K562 (cell line): ENCODE results near the gene NME9. TPM values are rescaled to one million over a fixed set of nuclear protein-coding genes. Genes with fewer than 3 reads are reported as not detected.

ENCODE experiments used
- ATAC-seq: fragments of 200-7000 bp; cut with Tn5 transposase; 3 replicates; pipeline ENCODE4 v1.9.1; 2020; ENCODE audit warnings: moderate library complexity
- BruUV-seq: library from RNA; stranded (reverse); fragments of 400-500 nt; replicated peaks from 2 replicates; lab custom pipeline; 2021; lab: Mats Ljungman, UMichigan
- CTCF ChIA-PET: fragments of 300-600 bp; formaldehyde crosslinking; extraction: SDS; loops from one replicate; lab custom pipeline; 2021; ENCODE audit warnings: low intra/inter-chr PET ratio; lab: Yijun Ruan, JAX
- POLR2A ChIA-PET: fragments of 300-600, 350-650 bp; sonication (Branson Sonifier 250); formaldehyde crosslinking; extraction: SDS; loops from one replicate; lab custom pipeline; 2021; ENCODE audit warnings: antibody characterized with exemption, inconsistent platforms; lab: Yijun Ruan, JAX
- DNase-seq, 4 experiments: peaks; one replicate each; pipeline versions ENCODE4 v3.0.0 to v3.0.0-alpha.2; 2011 to 2018; ENCODE audit warnings: low spot score in 3 of 4, mixed read lengths in 3 of 4; ENCODE audit errors: extremely low read depth in 1 of 4
- FAIRE-seq: peaks from 2 replicates; lab custom pipeline; 2011; peaks lifted over from hg19 to GRCh38; lab: Jason Lieb, UNC
- H2AFZ ChIP-seq: 2 replicates; pipeline ENCODE4 v1.6.0; 2011; ENCODE audit warnings: low read depth, low read length, control low read depth, inconsistent platforms
- H3K27ac ChIP-seq: fragments of 200-600 bp; 3 replicates; pipeline ENCODE4 v1.8.0; 2011; ENCODE audit warnings: low read depth, mild to moderate bottlenecking, control low read depth, inconsistent platforms, low read length, moderate library complexity, mixed read lengths; ENCODE audit errors: extremely low read depth
- H3K27me3 ChIP-seq, 2 experiments: fragments of 300-600 bp in 1 of 2; 2 replicates in 1 of 2; 3 replicates in 1 of 2; pipeline versions ENCODE4 v1.6.0 to v1.8.0; 2011; ENCODE audit warnings: inconsistent platforms in 2 of 2, low read length in 2 of 2, mild to moderate bottlenecking in 1 of 2, mixed read lengths in 1 of 2, moderate library complexity in 1 of 2; ENCODE audit not compliant: control insufficient read depth in 2 of 2, insufficient read depth in 2 of 2
- H3K36me3 ChIP-seq: fragments of 300-600 bp; 3 replicates; pipeline ENCODE4 v1.8.0; 2011; ENCODE audit warnings: mild to moderate bottlenecking, low read length, inconsistent platforms; ENCODE audit not compliant: control insufficient read depth, insufficient read depth
- H3K4me1 ChIP-seq, 2 experiments: fragments of 200-600 bp in 1 of 2; replicated peaks in 1 of 2; 2 replicates in 1 of 2; 3 replicates in 1 of 2; pipeline versions ENCODE4 v1.5.1 to v1.8.0; 2011; ENCODE audit warnings: inconsistent platforms in 2 of 2, low read length in 2 of 2, mild to moderate bottlenecking in 1 of 2, mixed read lengths in 1 of 2, moderate library complexity in 1 of 2; ENCODE audit not compliant: control insufficient read depth in 2 of 2, insufficient read depth in 2 of 2
- H3K4me2 ChIP-seq: 2 replicates; pipeline ENCODE4 v1.6.1; 2011; ENCODE audit warnings: low read length, control low read depth, inconsistent platforms, mixed read lengths; ENCODE audit not compliant: insufficient read depth
- H3K4me3 ChIP-seq: fragments of 200-600 bp; sonication (generic), shearing (Covaris generic); 2 replicates; pipeline ENCODE4 v1.5.1; 2016; ENCODE audit warnings: control low read depth, inconsistent platforms
- H3K79me2 ChIP-seq: fragments of 200-600 bp; 3 replicates; pipeline ENCODE4 v1.8.0; 2011; ENCODE audit warnings: low read length, inconsistent platforms; ENCODE audit not compliant: control insufficient read depth, insufficient read depth
- H3K9ac ChIP-seq, 2 experiments: 2 replicates each; pipeline versions ENCODE4 v1.6.0 to v1.6.1; 2011; ENCODE audit warnings: low read depth in 2 of 2, low read length in 2 of 2, control low read depth in 1 of 2, inconsistent platforms in 1 of 2, mild to moderate bottlenecking in 1 of 2, mixed read lengths in 1 of 2; ENCODE audit not compliant: insufficient read depth in 1 of 2
- H3K9me1 ChIP-seq: one replicate; pipeline ENCODE4 v1.6.0; 2011; ENCODE audit warnings: inconsistent platforms, mild to moderate bottlenecking, low read length, moderate library complexity; ENCODE audit not compliant: control insufficient read depth, insufficient read depth
- H3K9me3 ChIP-seq: replicated peaks from 2 replicates; pipeline ENCODE4 v1.5.1; 2011; ENCODE audit warnings: low read depth, low read length, inconsistent platforms; ENCODE audit not compliant: control insufficient read depth, insufficient read depth
- H4K20me1 ChIP-seq: replicated peaks from 2 replicates; pipeline ENCODE4 v1.6.1; 2011; ENCODE audit warnings: low read length, inconsistent platforms, mixed read lengths; ENCODE audit not compliant: control insufficient read depth, insufficient read depth
- ETV5 ChIP-seq: sonication (generic); formaldehyde crosslinking; IDR thresholded peaks from 2 replicates; pipeline ENCODE4 v1.4.0; 2020; ENCODE audit warnings: low read depth, mild to moderate bottlenecking, missing genetic modification reagents
- FOSL1 ChIP-seq: fragments of 200-800 bp; sonication (Bioruptor generic); conservative IDR thresholded peaks from 2 replicates; pipeline ENCODE4 v1.6.1; 2016; ENCODE audit warnings: missing genetic modification characterization, missing compliant biosample characterization
- HEY1 ChIP-seq: fragments of 250-450 bp; sonication (Bioruptor Pico); IDR thresholded peaks from 2 replicates; pipeline ENCODE4 v1.5.0; 2020; ENCODE audit warnings: mild to moderate bottlenecking, moderate library complexity, borderline replicate concordance
- IFI16 ChIP-seq: fragments of 250-450 bp; sonication (Bioruptor Pico); IDR thresholded peaks from 2 replicates; pipeline ENCODE4 v2.1.2; 2022; ENCODE audit warnings: mild to moderate bottlenecking, inconsistent platforms
- KDM1A ChIP-seq, 2 experiments: fragments of 450-650 bp; IDR thresholded peaks; 2 replicates each; pipeline ENCODE4 v1.6.1; 2016; ENCODE audit warnings: mild to moderate bottlenecking in 2 of 2
- SNIP1 ChIP-seq: fragments of 450-650 bp; IDR thresholded peaks from 2 replicates; pipeline ENCODE4 v1.7.1; 2017; ENCODE audit warnings: low read depth, mild to moderate bottlenecking
- ZC3H8 ChIP-seq: fragments of 450-650 bp; IDR thresholded peaks from 2 replicates; pipeline ENCODE4 v1.6.1; 2017
- WGBS: fragments of 100-300 bp; shearing (Covaris generic); methylation state at CpG from one replicate; pipeline ENCODE4 v1.1.6; 2016; ENCODE audit warnings: low coverage, mixed read lengths; ENCODE audit not compliant: insufficient coverage; ENCODE audit errors: missing lambda C conversion rate; 5-methylcytosine and 5-hydroxymethylcytosine counted together
- in situ Hi-C: fragments of 300-500 bp; cut with MboI; formaldehyde crosslinking; loops from 4 replicates; pipeline ENCODE4 v1.15.0; 2018; ENCODE audit warnings: inconsistent platforms, mixed read lengths
- intact Hi-C: fragments of 100-400 bp; cut with micrococcal nuclease; formaldehyde crosslinking; loops from 2 replicates; pipeline ENCODE4 v1.14.2; 2022
- polyA plus RNA-seq, 8 experiments: library from polyadenylated mRNA; depleted of rRNA in 4 of 8; stranded (reverse) in 5 of 8; unstranded in 3 of 8; fragments of >200 nt; fragmentation: Nextera tagmentation in 2 of 8; fragmentation: Illumina TruSeq in 1 of 8; extraction: Ambion mirVana in 2 of 8; extraction: Trizol in 1 of 8; gene quantifications; 2 replicates each; pipeline versions ENCODE4 v1.2.1 to v1.2.3, GENCODE V29; 2011 to 2014; ENCODE audit warnings: inconsistent platforms in 1 of 8, missing spikeins in 1 of 8
- total RNA-seq, 7 experiments: library from RNA; depleted of rRNA in 6 of 7; stranded (reverse); fragments of >200 nt in 6 of 7; fragmentation: Illumina TruSeq in 2 of 7; extraction: Trizol in 2 of 7; gene quantifications; 2 replicates each; pipeline versions ENCODE4 v1.2.1 to v1.2.3, GENCODE V29; 2011 to 2021; ENCODE audit warnings: low replicate concordance in 1 of 7
- TF ChIP-seq, protein P1 (sequence below): sonication (generic); formaldehyde crosslinking; IDR thresholded peaks from 2 replicates; pipeline ENCODE4 v1.8.0; 2023; ENCODE audit warnings: missing genetic modification reagents, mild to moderate bottlenecking, borderline replicate concordance

Gene NME9
- total and polyA plus RNA-seq, 9 of the 15 experiments (the other 6 are each of a cell fraction or from before 2014, with no cell fraction given) = 0.05 to 0.15 (median 0.13) TPM; not detected in 6

DNA sequence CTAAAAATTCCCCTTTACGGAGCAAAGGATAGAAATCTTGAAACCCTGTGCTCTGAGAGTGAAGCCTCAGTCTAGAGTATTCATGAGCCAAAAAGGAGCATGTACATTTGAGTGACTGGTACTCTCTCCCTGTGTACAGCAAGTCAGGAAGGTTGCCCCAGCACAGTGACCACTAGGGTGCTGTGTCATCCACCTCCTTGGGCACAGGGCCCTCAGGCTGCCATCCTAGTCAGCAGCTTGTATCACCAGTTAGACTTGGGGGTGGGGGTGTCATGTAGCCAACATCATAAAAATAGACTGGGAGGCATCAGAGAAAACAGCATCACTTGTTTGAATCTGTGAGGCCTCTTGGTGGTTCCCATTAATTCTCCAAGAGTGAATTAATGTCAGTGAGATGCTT lies 12.0 kb downstream of the NME9 start:
- no peaks in the 10 kb centered on the region for H3K36me3 ChIP-seq
- peaks cover 0 to 3% of the 10 kb centered on the region in 2 experiments; a peak in 1 of 5 replicates for H3K4me1 ChIP-seq
- no TSS peak for BruUV-seq
- no peak for FAIRE-seq
- H4K20me1 ChIP-seq = no peaks in the 10 kb centered on the region
- ChIA-PET POLR2A (no interaction called here), CTCF (no interaction called here)
- no peak for ATAC-seq
- H3K79me2 ChIP-seq = no peaks in the 10 kb centered on the region
- H3K9me3 ChIP-seq = no peaks in the 10 kb centered on the region
- H3K27me3 ChIP-seq = peaks cover 0 to 11% of the 10 kb centered on the region in 2 experiments; a peak in 1 of 5 replicates
- 0% methylated on average over 1 of the region's 1 CpG for WGBS
- no peak overlapping the region for H3K9ac ChIP-seq
- no peak overlapping the region for H3K27ac ChIP-seq
- no peak for DNase-seq
- H3K4me3 ChIP-seq = no peak overlapping the region
- H3K9me1 ChIP-seq = no peaks in the 10 kb centered on the region
- no peak for TF ChIP-seq FOSL1 (tag)
- no peak for TF ChIP-seq ETV5
- TF ChIP-seq KDM1A (IDR thresholded peaks at IDR 0.05) = no peak
- TF ChIP-seq HEY1 (CRISPR knock-in tag) = no peak
- no peak for TF ChIP-seq ZC3H8
- TF ChIP-seq IFI16 (CRISPR knock-in tag) = no peak
- TF ChIP-seq SNIP1 = no peak
- TF ChIP-seq, protein P1, sequence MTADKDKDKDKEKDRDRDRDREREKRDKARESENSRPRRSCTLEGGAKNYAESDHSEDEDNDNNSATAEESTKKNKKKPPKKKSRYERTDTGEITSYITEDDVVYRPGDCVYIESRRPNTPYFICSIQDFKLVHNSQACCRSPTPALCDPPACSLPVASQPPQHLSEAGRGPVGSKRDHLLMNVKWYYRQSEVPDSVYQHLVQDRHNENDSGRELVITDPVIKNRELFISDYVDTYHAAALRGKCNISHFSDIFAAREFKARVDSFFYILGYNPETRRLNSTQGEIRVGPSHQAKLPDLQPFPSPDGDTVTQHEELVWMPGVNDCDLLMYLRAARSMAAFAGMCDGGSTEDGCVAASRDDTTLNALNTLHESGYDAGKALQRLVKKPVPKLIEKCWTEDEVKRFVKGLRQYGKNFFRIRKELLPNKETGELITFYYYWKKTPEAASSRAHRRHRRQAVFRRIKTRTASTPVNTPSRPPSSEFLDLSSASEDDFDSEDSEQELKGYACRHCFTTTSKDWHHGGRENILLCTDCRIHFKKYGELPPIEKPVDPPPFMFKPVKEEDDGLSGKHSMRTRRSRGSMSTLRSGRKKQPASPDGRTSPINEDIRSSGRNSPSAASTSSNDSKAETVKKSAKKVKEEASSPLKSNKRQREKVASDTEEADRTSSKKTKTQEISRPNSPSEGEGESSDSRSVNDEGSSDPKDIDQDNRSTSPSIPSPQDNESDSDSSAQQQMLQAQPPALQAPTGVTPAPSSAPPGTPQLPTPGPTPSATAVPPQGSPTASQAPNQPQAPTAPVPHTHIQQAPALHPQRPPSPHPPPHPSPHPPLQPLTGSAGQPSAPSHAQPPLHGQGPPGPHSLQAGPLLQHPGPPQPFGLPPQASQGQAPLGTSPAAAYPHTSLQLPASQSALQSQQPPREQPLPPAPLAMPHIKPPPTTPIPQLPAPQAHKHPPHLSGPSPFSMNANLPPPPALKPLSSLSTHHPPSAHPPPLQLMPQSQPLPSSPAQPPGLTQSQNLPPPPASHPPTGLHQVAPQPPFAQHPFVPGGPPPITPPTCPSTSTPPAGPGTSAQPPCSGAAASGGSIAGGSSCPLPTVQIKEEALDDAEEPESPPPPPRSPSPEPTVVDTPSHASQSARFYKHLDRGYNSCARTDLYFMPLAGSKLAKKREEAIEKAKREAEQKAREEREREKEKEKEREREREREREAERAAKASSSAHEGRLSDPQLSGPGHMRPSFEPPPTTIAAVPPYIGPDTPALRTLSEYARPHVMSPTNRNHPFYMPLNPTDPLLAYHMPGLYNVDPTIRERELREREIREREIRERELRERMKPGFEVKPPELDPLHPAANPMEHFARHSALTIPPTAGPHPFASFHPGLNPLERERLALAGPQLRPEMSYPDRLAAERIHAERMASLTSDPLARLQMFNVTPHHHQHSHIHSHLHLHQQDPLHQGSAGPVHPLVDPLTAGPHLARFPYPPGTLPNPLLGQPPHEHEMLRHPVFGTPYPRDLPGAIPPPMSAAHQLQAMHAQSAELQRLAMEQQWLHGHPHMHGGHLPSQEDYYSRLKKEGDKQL (CRISPR knock-in tag) = no peak
- H3K4me2 ChIP-seq = no peak overlapping the region
- H2AFZ ChIP-seq = no peak overlapping the region
- in situ Hi-C loops = no loop called here
- intact Hi-C loops = no loop called here
